GM12878 (cell line): ENCODE results near the gene MYH9.

ENCODE experiments used
- CHD1 ChIP-seq: IDR thresholded peaks from 2 replicates; pipeline ENCODE4 v1.6.1; 2012; ENCODE audit warnings: low read depth, low read length, improper control_type of control experiment
- ELK1 ChIP-seq: IDR thresholded peaks from 2 replicates; pipeline ENCODE4 v1.6.1; 2012; ENCODE audit warnings: low read depth, low read length, improper control_type of control experiment
- EZH2 ChIP-seq: IDR thresholded peaks from 2 replicates; pipeline ENCODE4 v1.6.1; 2012; ENCODE audit warnings: low read depth, mild to moderate bottlenecking, control low read depth, inconsistent platforms, low read length, borderline replicate concordance; ENCODE audit not compliant: control insufficient read depth
- HDGF ChIP-seq: fragments of 450-650 bp; IDR thresholded peaks from 2 replicates; pipeline ENCODE4 v1.6.1; 2016; ENCODE audit warnings: antibody characterized with exemption
- NFIC ChIP-seq: IDR thresholded peaks from 2 replicates; pipeline ENCODE4 v1.6.1; 2012; ENCODE audit warnings: low read depth, mild to moderate bottlenecking, inconsistent platforms, low read length, moderate library complexity
- NR2C2 ChIP-seq: IDR thresholded peaks from 2 replicates; pipeline ENCODE4 v1.6.1; 2011; ENCODE audit warnings: borderline replicate concordance, low read depth; ENCODE audit not compliant: control insufficient read depth, insufficient read length
- POLR2A ChIP-seq: IDR thresholded peaks from 2 replicates; pipeline ENCODE4 v1.6.1; 2011; ENCODE audit warnings: low read depth, mild to moderate bottlenecking, low read length
- POLR2AphosphoS5 ChIP-seq: IDR thresholded peaks from 2 replicates; pipeline ENCODE4 v1.6.1; 2011; ENCODE audit warnings: mild to moderate bottlenecking, low read length, inconsistent platforms
- RCOR1 ChIP-seq: conservative IDR thresholded peaks from 2 replicates; pipeline ENCODE4 v1.6.1; 2012; ENCODE audit warnings: low read depth, low read length, improper control_type of control experiment
- RFX5 ChIP-seq: IDR thresholded peaks from 2 replicates; pipeline ENCODE4 v1.6.1; 2011; ENCODE audit warnings: low read depth, low read length, improper control_type of control experiment
- YBX1 ChIP-seq: fragments of 450-650 bp; IDR thresholded peaks from 2 replicates; pipeline ENCODE4 v1.6.1; 2016; ENCODE audit warnings: antibody characterized with exemption
- ZBTB33 ChIP-seq: fragments of 450-650 bp; IDR thresholded peaks from 2 replicates; pipeline ENCODE4 v1.6.1; 2017; ENCODE audit warnings: mild to moderate bottlenecking
- TF ChIP-seq, protein P1 (sequence below), 3 experiments: IDR thresholded peaks in 2 of 3; conservative IDR thresholded peaks in 1 of 3; 2 replicates each; pipeline ENCODE4 v1.5.1; 2011; ENCODE audit warnings: low read depth in 3 of 3, low read length in 3 of 3, mild to moderate bottlenecking in 3 of 3, control low read depth in 2 of 3, moderate library complexity in 2 of 3, inconsistent platforms in 1 of 3, mixed read lengths in 1 of 3; ENCODE audit not compliant: control insufficient read depth in 2 of 3, insufficient read depth in 1 of 3; ENCODE audit errors: extremely low read depth in 1 of 3
- TF ChIP-seq, protein P2 (sequence below): fragments of 450-650 bp; IDR thresholded peaks from 2 replicates; pipeline ENCODE4 v1.6.1; 2017; ENCODE audit warnings: low read depth, mild to moderate bottlenecking, moderate library complexity

DNA sequence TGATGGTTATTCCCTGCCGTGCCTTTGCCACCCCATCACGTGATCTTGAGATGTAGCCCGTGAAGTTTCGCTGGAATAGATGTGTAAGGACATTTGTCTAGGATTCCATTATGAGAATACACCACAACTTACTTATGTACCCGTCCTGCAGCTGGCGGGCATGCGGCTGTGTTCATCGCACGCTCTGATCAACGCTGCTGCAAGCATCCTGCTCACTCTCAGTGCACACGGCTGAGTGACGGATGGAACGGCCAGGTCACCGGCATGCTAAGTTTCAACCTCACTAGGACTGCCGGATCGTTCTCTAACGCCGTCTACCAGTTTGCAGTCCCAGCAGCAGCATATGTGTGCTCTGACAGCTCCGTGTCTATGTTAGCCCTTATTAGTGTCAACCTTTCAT lies 90.2 kb downstream of the MYH9 start:
- TF ChIP-seq POLR2AphosphoS5 (peak; percentile 25; the same call in 1 of the 2 replicates), YBX1 (no peak), POLR2A (peak; percentile 48; the same call in 1 of the 2 replicates), ELK1 (no peak), ZBTB33 (no peak), RFX5 (no peak), EZH2 (no peak), HDGF (no peak), CHD1 (no peak), RCOR1 (no peak), NR2C2 (no peak), NFIC (no peak)
- TF ChIP-seq, protein P1, sequence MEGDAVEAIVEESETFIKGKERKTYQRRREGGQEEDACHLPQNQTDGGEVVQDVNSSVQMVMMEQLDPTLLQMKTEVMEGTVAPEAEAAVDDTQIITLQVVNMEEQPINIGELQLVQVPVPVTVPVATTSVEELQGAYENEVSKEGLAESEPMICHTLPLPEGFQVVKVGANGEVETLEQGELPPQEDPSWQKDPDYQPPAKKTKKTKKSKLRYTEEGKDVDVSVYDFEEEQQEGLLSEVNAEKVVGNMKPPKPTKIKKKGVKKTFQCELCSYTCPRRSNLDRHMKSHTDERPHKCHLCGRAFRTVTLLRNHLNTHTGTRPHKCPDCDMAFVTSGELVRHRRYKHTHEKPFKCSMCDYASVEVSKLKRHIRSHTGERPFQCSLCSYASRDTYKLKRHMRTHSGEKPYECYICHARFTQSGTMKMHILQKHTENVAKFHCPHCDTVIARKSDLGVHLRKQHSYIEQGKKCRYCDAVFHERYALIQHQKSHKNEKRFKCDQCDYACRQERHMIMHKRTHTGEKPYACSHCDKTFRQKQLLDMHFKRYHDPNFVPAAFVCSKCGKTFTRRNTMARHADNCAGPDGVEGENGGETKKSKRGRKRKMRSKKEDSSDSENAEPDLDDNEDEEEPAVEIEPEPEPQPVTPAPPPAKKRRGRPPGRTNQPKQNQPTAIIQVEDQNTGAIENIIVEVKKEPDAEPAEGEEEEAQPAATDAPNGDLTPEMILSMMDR (IDR thresholded peaks at IDR 0.05 in 2 of 3, conservative IDR thresholded peaks at IDR 0.05 in 1 of 3; ENCODE audit: control insufficient read depth in 2 of 3, extremely low read depth in 1 of 3, insufficient read depth in 1 of 3, low read depth in 3 of 3, low read length in 3 of 3): no peak
- TF ChIP-seq, protein P2, sequence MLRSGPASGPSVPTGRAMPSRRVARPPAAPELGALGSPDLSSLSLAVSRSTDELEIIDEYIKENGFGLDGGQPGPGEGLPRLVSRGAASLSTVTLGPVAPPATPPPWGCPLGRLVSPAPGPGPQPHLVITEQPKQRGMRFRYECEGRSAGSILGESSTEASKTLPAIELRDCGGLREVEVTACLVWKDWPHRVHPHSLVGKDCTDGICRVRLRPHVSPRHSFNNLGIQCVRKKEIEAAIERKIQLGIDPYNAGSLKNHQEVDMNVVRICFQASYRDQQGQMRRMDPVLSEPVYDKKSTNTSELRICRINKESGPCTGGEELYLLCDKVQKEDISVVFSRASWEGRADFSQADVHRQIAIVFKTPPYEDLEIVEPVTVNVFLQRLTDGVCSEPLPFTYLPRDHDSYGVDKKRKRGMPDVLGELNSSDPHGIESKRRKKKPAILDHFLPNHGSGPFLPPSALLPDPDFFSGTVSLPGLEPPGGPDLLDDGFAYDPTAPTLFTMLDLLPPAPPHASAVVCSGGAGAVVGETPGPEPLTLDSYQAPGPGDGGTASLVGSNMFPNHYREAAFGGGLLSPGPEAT: no peak
